OCI-LY7 (cell line): Measurements from ENCODE around the gene TNFSF4.

Experiments used
- CTCF ChIP-seq: fragments of 200-600 bp; sonication (generic); conservative IDR thresholded peaks from 2 replicates; pipeline ENCODE4 v1.5.1; 2014; ENCODE audit warnings: mild to moderate bottlenecking, antibody characterized with exemption, low read length, moderate library complexity, mixed read lengths
- EZH2phosphoT487 ChIP-seq: fragments of 200-600 bp; sonication (generic); IDR thresholded peaks from 2 replicates; pipeline ENCODE4 v1.6.1; 2018; ENCODE audit warnings: low read depth, borderline replicate concordance, mild to moderate bottlenecking, mixed run types, antibody characterized with exemption, low read length, moderate library complexity, mixed read lengths

GRCh38 chr1:173220157-173220556 is 13.0 kb upstream of the TNFSF4 start:
- TF ChIP-seq CTCF (no peak), EZH2phosphoT487 (no peak)
